Stimulated activated CD8-positive, alpha-beta memory T cell treated with anti-CD3 and anti-CD28 coated beads, Interleukin-2, amount 100 ng/mL, for 48 hours (primary cell): ENCODE results near the gene AFAP1.

Experiments
- DNase-seq, 2 donors: peaks; one replicate each; pipeline ENCODE4 v3.0.0-alpha.2; 2020; ENCODE audit warnings: low read depth in 2 of 2

The AFAP1 gene

DNA sequence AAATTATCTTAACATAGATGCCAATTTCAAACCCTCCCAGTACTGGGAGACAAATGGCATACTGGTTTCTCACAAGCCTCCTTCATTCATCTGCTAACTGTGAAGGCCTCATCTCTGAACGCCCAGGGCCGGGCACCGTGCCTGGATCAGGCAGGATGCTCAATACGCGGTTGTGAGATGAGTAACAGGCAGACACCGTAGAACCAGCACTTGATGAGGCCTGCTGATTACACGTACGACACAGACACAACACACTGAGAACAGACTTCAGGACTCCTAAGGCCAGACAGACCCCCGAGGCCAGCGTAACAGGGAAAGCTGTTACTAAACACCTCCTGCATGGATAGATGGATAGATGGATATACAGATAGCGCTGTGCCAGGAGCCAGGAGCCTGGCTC lies 154.6 kb downstream of the AFAP1 start:
- no peak for DNase-seq

DNA sequence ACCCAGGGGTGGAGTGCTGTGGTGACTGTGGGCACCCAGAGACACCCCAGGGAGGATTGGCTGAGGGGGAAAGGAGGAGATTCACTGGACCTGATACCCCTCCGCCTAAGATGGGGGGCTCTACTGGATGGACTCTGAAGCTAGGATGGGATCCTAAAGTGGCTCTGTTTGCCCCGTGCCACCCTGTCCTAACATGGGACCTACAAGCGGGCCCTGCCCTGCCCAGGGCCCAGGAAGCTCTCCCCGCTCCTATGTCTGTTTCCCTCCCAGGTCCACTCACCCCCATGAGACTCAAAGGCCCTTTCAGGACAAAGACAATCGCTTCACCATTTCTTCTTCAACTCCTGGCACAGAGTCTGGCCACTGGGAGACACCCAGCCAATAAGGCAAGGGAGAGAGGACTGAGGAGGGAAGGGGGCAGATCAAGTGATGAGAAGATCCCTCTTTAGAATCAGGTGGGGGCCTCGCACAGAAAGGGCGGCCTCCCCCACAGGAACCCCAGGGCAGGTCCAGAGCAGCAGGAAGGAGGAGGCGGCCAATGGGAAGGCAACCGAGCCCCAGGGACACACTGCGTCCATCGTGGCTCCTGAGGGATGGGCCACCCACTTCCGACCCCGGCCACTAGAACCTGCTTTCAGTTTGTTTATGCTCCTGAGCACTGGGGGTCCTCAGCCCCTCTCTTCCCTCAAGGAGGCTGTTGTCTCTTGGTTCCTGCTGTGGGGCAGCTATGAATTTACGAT lies 155.4 kb downstream of the AFAP1 start:
- DNase-seq: no peak

DNA sequence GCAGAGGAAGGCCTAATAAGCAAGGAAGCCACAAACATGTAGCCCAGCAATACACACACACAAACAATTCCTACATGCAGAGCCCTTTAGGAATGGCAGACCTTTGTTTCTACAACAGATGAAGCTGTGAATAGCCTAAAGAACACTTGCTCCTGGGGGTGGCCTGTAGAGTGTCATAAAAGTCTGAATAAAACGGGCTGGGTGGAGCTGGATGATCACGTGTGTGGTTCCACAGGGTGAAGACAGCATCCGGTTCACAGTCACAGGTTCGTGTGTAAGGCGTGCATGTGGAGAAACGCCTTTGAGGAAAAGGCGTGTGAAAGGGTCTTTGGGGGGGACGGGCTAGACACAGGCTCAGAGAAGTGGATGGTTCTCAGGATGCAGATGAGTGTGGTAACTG lies 156.1 kb downstream of the AFAP1 start:
- no peak for DNase-seq

DNA sequence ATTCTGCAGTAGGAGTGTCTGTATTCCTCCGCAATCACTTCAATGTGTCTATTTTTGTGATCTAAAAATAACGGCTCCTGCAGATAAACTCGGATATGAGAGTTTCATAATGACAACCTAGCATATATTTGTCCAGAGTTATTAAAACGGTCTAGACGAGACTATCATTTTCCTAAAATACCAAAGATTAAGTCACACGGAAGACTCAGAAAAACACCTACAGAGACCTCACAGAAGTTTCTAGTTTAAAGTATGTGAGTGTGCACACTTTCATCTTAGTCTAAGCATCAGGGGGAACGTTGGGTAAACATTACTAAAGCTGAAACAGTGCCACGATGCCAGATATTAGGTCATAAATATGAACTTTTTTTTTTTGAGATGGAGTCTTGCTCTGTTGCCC lies 156.9 kb downstream of the AFAP1 start:
- DNase-seq: no peak

DNA sequence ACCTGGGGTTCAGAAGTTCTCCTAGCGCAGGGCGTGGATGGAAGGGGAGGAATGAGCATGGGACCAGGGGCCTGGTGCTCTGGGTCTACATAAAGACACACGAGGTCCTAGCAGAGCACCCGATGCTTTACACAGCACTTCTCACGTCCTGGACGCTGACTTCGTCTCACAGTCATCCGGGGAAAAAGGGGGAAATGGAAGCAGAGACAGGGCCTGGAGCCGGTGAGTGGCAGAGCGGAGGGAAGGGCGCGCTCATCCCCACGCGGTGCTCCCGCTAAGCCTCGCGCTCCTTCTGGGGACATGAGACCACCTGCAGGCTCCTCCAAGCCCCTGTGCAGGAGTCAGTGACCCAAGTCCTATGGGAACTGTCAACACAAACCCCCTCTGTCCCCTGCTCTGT lies 157.7 kb downstream of the AFAP1 start:
- DNase-seq: no peak

DNA sequence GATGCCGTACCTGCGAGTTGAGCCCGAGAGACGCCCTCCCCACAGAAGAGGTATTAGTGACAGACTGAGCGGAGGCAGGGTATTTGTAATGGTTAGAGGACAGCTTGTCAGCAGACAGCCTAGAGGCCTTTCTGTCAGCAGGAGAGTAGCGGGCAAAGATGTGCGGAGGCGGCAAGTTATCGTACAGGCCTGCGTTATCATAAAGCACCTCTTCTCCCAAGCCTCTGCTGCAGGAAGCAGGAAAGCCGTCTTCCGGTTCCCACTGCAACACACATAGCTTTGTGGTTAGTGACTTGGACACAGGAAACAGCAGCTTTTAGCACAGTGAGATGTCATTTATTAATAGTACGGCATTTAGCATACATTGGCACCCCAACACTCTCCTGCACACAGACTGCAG lies 158.3 kb downstream of the AFAP1 start:
- DNase-seq: no peak

DNA sequence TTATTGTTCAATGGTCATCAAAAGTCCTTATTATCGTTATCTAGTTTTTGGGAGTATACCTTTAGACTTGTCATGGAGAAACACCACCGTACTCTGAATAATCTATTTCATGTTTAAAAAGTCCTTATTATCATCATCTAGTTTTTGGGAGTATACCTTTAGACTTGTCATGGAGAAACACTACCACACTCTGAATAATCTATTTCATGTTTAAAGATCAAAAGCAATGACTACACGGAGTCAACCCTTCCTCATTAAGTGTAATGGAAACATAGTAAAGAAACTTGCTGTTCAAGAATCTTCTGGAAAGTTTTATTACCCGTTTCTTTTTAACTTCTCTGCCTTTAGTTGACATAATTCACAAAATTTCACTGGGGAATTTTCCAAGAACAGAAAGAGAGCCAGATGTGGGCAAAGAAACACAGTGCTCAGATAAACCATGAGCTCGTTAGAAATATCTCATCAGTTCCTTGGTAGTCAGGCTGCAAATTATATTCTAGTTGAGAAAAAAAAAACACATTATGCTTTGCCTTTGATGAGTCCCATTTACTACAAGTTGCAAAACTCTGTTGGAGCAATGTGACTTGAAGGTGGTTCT lies 158.8 kb downstream of the AFAP1 start:
- DNase-seq: no peak

DNA sequence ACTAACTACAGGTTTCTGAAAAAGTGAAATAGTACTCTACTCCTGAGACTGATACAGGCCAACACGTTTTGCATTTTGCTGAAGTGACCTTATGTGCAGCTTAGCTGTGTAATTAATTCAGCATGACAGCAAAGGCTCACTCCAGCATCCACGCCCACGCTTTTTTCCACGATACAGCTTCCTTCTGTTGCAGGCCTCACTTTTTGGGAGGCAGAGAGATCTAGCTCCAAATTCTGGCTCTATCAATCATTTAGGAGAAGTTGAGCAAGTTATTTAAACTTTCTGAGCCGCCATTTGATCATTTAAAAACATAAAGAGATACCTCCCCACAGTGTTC lies 160.3 kb downstream of the AFAP1 start:
- DNase-seq: no peak

DNA sequence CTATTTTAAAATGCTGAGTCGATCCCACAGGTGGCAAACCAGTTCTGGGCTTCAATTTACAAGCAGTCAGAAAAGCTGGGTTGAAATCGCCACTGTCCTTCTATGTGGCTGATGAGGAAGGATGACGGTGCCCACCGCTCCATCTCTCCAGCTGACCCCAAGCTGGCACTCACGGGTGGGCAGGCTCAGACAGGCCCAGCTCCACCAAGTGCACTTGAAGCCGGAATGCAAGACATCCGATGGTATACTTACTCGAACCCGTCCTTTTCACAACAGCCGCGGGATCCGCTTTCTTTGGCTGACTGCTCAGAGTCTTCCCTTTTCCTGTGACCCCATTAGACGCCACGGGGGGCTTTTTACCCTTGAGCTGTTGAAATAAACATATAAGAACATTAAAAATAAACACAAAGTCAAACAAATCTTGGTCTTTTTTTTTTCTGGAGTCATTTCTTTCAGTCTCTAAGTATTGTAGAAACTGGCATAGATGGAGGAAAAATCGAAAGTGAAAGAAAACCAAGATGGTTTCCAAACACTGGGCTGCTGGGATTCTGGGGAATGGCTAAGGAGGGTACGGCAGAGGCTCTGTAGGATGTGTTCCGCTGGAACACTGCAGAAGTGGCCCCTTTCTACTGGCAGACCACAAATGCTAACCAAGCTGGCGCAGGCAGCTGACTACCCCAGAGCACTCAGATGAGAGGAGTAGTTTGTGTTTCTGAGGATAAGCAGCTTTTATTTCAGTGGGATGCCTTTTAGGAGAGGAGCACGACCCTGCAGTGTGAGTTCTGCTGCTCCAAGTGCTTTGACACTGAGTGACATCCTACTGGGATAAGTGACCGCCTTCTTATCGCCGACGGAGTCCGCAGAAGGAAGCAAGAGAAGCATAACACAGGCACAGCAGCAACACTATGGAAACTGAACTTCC lies 160.9 kb downstream of the AFAP1 start:
- DNase-seq: no peak

DNA sequence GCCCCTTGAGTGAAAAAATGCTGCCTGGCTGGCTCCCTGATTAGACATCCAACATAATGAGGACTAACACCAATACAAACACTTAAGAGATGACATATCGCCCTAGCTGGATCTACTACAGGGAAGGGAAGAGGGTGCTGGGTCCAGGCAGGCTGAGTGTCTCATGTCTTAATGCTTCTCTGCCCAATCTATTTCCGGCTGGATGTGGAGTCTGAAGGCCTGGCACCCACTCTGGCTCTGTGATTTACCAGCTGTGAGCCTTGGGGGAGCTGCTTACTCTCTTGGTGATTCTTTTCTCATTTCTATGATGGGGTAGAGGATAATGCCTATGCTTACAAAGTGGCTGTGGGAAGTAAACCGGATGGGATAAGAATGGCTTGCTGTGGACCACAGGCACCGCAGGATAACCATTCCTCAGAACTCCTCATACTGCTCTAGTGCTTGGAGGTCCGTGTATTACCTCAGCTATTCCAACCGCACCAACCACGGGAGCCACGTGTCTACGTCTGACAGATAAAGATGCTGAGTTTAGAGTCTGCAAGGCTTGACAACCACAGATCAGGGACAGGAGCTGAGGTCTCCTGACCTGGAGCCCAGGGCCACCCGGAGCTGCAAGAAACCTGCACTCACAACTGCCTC lies 161.7 kb downstream of the AFAP1 start:
- DNase-seq: no peak

DNA sequence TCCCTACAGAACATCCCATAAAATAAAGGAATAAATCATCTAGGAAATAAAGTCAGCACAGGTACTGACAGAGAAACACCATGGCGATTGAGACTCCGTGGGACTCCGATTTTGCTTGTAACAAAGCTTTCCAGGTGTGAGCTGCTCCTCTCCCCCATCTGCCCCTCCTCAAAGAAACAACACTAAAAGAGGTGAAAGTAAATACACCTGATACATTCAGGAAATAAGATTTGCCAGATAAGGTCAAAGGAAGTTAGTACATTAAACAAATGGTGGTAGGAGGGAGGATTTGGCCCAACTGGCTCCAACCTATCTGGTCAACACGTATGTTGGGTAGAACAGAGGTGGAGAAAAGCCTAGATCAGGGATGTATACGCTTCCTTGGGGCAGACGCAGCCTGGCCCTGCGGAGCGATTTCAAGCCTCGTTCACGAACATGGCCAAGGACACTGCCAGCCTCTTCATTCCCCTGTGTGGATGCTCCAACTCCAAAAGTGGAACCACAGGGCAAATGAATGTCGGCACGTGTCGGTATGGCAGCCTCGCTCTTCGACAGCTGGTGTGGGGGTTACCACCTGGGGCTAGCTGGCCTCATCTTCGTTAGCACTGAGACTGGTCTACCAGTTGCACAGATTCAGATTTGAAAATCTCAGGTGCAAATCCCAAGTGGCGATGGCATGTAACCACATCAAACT lies 162.5 kb downstream of the AFAP1 start:
- DNase-seq: no peak

DNA sequence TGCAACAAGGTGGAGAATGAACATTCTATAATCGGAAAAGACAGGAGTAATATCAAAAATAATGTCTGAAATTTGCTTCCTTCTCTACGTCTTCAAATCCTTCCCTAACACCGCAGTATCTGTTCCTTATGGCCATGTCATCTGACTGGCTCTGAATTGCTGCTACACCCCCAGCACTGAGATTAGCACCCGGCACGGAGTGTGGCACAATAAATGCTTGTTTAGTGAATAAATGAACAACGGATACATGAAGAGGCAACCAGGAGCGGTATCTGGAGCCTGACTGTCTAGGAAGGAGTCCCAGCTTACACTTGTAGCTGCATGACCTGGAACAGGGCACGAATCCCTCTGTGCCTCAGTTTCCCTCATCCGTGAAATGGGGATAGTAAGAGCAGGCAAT lies 164.3 kb downstream of the AFAP1 start:
- DNase-seq: no peak

DNA sequence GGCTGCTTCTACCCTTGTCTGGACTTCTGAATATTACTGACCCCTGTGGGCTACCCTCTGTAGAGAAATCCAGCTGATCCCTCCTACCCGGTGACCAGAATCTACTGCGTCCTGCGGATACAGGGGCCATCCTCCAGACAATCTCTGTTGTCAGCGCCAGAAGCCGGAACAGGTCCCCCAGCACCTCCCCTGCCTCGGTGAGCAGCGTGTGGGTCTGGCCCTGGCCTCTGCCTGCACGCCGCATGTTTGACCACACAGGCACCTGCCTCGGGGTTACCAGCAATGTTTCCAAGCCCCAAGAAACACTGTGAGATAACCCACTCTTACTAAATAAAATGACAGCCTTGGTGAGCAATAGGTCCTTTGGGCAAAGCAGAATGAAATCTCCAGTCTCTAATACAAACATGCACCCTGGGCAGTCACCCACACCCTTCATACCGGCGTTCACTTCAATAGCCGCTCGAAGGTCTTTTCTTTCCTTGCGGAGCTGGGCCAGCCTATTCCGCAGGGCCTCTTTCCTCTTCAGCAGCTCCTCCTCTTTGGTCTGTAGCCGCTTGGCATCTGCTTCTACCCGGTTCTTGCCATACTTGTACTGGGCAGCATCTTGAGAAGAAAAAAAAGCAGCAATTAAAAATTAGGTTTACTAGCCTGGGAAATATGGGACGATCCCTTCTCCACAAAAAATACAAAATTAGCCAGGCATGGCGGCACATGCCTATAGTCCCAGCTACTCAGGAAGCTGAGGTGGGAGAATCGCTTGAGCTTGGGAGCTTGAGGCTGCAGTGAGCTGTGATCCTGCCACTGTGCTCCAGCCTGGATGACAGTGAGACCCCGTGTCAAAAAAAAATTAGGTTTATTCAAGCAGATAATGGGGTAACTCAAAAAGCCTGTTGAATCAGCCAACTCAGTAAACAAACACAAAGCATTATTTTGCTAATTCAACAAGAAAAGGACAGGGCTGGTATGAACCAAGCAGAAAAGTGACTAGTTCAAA lies 165.1 kb downstream of the AFAP1 start:
- DNase-seq: no peak

DNA sequence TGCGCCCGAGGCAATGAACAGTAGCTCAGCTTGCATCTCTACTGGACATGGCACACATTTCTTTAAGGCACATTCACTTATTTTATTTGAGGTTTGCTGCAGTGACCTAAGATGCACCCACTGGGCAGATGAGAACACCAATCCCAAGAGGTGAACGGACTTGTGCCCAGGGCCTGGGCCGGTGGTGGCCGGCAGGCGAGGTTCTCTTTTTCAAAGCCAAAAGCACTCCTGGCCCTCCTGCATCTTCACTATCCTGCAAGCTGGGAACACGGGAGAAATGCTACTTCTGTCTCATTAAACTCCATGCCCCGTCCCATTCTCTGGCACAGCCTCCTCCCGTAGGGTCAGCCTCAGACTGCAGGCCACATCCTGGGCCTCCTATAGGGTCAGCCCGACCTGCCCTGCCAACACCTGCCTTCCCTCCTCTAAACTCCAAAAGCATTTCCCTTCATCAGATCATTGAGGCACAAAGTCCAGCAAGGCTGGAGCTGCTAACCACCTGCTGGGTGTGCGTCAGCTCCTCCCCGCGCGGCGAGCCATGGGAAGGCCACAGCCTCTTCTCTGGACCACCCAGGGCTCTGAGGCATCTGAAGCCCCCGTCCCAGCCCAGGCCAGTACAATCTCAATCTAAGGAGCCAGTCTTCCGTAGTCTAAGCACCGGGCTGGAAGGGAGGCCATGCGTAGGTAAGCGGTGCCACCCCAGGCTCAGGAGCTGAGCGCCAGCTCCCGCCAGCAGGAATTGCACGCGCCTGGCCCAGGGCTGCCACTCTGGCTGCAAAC lies 166.1 kb downstream of the AFAP1 start:
- DNase-seq: no peak

DNA sequence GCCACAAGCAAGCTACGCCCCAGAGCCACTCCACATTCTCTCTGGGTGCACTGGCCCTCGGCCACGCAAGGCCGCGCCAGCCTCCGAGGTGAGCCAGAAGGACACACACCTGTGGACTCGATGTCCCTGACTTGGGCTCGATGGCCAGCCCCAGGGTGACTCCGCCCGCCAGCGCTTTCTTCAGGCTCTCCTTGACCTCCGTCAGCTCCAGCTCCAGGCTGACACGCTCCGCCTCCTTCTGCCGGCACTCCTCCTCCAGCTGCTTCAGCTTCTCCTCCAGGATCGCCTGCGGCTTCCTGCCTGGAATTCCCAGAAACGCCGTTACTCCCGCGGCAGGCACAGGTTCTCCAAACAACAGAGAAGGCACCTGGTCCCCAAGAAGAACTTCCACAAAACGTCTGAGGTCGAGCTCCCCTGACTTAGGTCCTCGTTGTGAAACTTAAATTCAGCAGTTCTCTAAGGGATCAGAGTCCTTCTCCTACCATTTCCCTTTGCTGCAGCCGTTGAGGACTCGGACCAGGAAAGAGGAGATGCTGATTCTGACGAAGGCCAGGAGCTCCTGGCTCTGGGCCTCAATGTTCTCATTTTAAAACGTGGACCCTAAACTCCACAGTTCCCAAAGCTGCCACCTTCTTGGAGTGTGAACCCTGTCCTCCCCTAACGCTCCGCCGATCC lies 166.8 kb downstream of the AFAP1 start:
- DNase-seq: no peak

DNA sequence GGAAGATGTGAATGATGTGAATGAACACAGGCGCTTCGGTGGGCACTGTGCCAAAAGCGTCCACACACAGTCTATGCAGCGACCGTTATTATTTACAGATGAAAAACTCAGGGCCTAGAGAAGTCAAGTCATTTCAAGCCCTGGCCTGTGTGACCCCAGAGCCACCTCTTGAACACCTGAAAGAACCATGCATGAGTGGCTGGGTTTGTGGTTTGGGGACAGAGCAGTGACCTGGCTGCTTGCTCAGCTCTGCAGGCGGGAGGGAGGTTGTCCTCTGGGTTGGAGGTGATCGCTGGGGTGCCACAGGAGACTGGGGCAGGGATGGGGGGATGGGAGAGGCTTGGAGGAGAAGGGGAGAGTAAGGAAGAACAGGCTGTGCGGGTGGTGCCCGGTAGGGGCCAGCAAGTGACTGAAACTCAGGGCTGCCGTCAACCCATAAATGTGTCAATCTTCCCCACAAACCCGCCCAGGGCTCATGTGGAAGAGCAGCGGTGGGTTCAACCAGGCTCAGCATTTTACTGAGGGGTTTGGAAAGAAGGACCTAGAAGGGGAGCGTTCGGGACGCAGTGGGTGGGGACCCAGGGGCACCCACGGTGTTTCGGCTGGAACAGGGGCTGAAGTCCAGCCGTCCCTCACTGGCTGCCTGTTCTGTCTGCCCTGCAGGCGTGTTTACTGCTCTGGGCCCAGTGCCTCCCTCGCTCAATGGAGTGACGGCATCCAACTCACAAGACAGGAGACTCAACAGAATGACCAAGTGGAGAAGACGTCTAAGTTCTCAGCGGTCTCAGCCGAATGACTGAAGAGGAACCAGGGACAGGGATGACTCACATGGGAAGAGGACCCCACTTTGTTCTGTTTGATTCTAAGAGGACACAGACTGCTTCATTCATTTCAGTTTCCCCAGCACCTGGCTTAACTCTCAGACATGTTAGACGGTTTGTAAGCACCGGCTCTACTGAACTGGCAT lies 167.8 kb downstream of the AFAP1 start:
- DNase-seq: no peak

DNA sequence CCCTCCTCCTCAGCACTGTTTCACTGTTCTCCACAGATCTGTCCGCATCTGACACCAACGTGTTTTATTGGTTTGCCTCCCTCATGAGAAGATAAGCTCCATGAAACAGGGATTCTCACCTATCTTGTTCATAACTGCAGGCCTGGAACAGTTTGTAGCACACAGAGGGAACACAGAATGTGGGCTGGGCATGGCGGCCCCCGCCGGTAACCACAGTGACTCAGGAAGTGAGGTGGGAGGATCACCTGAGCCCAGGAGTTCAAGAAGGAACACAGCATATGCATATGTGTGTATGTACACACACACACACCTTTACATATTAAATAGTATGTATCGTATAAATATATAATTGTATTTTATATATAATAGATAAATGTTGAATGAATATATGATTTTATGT lies 168.6 kb downstream of the AFAP1 start:
- DNase-seq: no peak
